ENCODE results near the gene SPATA12.

The SPATA12 gene

DNA sequence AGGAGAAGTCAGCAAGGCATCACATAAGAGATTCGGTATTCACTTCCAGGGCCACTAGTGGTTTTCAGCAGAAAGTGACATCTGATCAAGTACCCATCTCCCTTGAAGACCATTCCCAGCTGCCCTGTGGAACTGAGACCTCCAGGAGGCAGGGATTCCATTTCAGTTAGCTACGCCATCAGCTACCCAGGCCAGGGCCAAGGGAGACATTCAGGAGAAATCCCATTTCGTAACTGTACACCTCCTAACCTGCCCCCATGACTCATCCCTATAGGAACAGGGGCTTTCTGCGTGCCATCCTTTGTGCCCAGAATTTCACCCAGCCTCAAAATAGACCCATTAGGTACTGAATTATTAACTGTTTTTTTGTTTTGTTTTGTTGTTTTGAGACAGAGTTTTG, 24.7 kb downstream of the SPATA12 start:
- DNase-seq = no peak

DNA sequence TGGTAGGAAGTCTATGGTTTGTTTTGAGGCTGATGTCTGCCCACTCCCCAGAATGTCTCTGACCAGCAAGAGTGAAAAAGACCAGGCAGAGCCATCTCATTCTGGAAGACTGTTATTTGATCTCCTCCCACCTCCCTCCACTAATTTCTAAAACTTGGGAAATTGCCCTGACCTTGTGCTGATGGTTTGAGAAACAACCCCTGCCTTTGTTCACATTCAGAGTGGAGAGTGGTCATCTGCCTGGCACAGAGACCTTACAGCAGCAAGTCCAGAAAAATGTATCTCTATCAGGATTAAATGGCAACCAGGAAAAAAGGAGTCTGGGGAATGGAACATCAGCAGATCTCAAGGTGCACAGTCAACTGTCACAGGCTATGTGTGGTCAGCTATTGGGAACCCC, 25.7 kb downstream of the SPATA12 start:
- no peak for DNase-seq

DNA sequence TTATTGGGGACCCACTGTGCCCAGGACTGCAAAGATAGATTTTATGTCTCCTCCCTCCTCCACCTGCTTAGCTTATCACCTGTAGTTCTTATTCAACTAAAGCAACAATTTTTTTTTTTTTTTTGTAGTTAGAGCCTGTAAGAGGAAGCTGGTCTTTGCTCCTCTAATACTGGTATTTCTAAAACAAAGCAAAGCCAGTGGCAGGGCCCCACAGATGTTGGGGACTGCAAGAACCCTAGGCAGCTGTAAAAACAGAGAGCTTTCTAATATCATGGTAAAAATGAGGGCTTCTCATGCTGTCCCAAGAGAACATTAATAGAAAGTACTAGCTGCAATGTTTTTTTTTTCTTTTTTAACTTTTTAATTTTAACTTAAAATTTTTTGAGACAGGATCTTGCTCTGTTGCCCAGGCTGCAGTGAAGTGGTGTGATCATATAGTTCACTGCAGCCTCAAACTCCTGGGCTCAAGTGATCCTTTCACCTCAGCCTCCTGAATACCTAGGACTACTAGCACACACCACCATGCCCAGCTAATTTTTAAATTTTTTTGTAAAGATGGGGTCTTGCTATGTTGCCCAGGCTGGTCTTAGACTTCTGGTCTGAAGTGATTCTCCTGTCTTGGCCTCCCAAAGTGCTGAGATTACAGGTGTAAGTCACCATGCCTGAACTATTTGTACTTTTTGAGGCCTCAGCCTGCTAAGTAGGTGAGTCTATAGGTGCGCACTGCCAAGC, 27.1 kb downstream of the SPATA12 start:
- DNase-seq = no peak

DNA sequence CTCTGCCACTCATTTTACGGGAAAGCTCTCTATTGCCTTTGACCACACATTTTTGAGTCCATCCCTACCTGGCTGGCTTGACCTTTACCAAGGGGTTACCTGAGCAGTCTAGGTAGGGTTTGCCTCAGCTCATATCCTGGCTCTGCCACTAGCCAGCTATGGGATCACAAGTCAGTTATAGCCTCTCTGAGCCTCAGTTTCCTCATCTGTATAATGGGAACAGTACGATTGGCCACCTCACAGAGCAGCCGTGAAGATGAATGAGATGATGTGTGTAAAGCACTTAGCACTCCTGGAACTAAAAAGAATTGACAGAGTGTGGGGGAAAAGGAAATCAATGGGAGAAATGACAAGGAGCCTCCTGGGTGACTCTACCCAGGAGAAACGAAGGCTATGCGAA, 28.0 kb downstream of the SPATA12 start:
- no peak for DNase-seq

DNA sequence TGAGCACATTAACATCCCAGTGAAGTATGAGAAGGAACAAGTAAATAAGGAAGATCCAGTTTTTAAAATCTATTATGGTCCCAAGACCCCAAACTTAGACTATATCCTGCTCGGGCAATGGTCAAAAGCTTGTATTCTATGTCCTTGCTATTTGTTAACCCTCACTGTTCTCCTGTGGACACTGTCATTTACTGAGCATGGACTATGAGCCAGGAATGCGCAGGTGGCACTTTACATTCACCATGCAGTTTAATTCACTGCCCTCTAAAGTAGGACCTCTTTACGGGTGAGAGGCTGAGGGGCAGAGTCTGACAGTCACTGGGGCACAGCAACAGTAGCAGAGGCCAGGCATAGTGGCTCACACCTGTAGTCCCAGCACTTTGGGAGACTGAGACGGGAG, 28.6 kb downstream of the SPATA12 start:
- DNase-seq = no peak

DNA sequence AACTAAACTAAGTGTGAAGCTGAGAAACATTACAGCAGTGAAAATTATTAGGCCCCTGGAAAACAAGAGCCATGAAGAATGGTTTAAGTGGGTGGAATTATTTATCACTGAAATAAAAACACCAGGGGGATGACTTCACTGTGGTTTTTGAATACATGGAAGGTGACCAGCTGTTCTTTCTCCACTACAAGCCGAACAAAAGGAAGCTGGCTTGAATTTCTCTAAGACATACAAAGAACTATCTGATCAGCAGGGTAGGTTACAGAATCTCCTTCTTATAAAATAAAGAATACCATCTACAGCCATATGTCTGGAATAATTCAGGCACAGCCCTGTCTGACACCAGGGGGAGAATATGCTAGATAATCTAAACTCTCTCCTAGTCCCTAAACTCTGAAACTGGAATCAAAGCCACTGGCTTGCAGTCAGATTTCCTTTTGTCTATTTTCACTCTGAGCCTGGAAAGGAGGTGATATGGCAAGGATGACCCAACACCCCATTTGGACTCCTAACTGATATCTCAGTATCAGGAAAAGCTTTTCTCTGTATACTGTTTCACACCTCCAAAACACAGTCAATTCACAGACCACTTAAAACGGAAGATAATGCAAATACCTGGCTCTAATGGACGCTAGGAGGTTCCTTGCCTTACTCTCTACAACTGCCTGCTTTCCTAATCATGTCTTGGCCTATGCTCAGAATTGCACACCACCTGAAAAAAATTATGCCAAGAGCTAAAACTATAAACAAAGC, 31.2 kb downstream of the SPATA12 start:
- DNase-seq = no peak

DNA sequence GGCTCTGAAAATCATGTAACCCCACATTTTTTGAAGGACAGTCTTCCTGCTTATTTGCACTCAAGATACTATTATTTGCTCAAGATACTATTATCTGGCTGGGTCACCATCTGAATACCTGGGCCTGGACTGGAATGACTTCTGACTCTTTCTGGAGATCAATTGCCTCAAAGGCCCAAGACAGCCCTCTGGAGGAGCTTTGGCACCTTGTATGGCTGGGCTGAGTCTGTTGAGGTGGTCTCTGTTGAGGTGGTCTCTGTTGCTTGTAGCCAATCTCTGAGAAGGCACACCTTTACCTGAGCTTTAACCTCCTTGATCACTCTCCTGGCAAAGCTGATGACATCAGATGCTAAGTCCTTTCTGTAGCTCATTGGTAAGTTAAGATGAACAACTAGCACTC, 33.0 kb downstream of the SPATA12 start:
- no peak for DNase-seq

DNA sequence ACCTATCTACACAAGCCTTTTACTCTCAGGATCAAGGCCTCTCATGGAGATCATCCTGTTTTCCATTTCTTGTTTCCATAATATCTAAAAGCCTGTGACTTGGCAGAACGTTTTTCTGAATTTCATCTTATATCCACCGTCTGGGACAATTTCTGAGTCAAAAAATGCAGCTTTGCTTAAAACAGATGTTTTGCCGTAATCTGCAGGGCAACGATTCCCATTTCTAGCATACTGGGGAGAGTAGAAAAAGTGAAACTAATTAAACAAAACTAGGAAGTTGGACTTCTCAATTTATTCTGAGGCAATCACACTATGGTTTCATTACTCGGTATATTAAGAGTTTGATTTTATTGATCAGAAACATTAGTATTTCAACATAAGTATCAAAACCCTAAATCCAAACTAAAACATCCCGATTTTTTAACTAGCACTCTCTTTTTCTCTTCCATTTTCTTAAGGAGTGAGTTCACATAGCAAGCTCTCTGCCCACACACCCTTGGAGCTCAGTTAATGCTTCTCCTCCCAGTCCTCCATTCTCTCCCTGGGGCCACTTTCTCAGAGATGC, 33.6 kb downstream of the SPATA12 start:
- no peak for DNase-seq

DNA sequence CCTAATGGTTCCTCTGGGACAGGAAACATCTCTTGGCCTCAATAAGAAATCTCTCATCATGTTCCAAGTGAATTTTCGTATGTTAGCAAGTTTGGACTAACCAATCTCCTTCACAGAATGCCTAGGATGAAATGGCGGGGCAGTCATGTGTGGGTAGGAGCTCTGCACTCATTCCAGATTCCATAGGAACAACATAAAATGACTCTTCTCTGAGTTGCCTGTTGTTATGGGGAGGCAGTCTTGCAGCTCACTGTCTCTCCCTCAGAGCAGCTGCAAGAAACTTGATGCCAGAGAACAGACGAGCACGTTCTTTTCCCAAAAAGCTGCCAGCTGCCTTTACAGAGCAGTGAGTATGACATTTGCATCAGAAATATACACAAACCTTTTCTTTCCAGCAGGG, 34.1 kb downstream of the SPATA12 start:
- DNase-seq = no peak

DNA sequence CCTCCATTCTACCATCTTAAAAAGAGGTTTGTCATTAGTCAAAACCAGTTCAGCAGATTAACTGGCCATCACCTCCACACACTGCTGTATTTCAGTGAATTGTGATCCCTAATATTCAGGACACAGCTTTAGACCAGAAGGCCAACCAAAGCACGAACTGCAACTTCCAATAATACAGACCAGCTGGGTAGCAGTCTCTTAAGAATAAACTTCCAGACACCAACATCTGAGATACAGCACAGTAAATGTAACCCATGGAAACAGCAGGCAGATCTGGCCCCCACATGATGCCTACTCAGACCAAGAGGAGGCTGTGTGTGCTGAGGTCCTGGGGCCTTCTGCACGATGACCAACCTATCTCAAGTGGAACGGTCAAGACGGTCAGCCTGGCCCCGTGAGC, 34.9 kb downstream of the SPATA12 start:
- no peak for DNase-seq

DNA sequence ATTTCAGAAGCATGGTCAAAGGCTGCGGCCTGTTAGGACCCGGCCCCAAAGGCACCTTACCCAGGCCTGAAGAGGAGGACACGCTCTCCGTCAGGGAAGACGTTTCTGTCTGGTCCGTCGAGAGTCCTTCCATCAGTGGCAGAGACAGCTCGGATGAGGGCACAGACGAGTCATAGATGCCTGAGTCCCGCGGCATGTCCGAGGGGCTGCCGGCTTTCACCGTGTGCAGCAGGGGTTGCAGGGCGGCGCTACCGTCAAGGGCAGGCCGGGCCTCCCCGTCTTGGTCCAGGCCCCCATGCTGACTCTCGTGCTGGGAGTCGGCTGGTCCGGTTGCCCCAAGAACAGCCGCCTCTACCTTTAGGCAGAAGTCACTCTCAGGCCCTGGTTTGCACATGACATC, 37.1 kb downstream of the SPATA12 start:
- no peak for DNase-seq

DNA sequence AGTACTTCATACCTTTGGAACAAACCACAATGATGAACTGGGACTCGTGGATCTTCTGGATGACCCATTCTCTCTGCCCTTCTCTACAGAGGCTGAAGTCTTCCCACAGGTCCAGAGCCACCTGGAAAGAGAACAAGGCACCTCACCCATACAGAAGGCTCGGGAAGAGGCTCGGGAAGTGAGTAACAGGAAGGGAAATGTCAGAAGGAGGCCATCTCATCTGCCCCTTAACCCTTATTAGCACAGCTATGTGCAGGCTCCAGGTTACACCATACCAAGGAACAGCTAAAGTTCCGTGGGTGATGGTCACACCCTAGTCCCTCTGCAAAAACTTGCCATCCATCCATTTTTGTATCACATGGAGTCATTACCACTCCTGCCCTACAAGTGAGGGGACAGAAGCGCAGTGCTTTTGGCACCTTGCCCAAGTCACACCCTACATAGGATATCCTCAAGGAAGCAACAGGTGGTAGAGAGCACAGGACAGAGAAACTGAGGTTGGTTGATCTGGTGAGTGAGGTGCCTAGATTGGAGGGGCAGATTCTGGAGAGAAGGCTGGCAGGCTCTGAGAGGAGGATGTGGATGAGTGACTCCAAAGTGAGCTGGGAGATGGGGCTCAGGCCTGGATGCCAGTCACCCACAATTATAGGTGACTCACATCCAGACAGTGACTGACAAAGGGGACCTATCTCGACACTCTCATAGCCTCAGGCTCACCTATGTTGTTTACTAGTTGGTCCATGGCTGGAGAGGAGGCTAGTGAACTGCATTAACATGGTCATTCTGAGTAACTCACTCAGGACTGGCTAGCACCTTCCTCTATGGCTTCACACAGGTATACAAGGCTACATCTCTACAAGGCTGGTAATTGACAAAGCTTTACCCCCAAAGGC, 38.2 kb downstream of the SPATA12 start:
- DNase-seq = no peak

DNA sequence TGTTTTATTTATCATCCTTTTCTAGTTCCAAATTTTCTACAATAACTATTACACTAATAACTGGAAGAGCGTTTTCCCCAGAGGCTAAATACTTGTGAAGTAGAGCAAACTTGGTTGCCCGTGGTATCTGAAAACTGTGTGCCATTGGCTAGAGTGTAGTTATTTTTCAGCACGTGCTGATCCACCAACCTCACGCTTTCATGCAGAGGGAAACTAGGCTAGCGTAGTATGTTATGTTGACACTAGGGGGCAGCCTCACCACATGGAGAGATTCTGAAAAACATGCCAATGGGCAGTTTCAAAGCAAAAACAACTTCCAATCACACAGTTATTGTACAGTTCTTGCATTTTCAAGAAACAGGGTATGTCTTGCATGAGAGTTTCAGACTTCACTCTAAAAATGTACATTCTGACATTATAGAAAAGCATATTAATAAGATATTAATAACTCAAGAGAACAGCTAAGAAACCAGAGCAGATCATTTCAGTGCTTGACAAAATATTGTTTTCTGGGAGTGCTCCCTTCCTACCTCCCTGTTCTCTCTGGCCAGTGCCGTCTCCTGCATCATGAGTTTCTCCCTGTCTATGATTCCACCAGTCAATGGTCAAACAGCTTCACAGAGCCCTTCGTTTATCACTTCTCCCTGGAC, 39.7 kb downstream of the SPATA12 start:
- DNase-seq = peak; percentile 29

DNA sequence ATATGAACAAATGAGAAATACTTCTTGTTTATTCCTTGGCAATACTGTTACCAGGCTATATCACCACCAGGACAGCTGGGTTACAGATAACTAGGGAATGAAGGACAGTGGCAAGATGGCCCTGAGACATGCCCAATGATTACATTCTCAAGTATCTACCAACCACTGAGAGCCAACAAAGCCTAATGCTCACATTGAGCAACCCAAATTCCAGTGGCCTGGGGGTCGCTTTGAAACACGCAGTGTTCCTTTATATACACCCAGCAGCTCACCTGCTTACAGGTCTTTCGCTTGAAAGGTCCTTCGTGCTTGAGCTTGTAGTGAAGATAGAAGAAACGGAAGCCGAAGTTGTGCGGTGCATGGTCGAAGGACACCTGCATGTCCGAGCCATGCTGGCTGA, 45.1 kb downstream of the SPATA12 start:
- no peak for DNase-seq

DNA sequence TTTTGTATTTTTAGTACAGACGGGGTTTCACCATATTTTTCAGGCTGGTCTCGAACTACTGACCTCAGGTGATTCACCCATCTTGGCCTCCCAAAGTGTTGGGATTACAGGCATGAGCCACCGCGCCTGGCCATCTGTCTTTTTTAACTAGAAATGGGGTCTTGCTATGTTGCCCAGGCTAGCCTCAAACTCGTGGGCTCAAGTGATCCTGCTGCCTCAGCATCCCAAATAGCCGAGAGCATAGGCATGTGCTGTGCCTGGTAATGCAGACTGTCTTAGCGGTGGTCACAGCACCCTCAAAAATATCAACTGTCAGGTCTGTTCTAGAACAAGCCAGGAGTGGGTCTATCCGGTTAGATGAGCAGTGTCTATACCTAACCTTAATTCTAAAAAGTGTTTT, 48.2 kb downstream of the SPATA12 start:
- DNase-seq = no peak

DNA sequence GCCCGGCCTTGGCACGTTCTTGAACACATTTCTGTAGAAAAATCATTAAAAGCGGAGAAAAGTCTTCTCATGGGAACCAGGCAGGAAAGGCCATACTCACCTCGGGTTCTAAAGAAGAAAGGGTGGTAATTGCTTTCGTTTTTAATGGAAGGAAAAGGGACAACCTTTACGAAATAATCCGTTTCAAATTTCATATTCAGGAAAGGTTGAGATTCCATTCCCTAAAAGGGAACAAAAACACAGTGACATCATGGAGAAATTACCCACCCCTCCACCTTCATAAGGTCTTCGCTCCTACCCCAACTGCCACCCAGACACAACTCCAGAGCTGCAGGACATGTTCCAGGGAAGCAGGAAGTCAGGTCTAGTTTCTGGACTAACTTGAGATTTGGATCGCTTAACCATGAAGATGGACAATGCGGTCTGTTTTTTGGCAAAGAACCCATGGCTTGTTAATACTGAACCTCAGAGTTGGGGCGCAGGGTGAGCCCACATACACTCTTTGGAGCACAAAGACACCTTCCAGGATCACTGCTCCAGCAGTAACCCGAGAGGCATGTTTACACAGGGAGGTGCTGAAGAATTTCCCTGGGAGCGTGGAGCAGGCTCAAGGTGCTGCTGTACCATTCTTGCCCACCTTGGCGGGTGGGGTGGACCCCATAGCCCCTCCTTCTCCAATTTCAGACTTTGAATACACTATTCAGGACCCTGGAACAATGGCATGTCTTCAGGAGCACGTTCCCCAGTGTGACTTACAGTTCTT, 49.2 kb downstream of the SPATA12 start:
- no peak for DNase-seq

DNA sequence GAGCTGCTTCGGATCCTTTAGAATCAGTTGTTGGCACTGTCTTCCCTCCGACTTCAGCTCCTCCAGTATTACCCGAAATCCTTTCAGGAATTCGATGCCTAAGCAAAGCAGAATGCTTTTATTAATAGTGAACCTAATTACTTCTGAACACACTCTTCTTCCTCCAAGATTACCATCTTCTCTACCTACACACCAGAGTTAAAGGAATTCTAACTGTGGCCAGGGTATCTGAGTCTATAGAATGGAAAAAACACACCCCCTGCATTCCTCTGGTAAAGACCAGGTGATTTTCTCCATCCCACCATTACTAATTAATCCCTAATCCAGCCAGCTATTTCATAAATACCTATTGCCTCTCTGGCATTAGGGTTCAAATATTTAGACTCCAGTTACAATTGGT, 49.8 kb downstream of the SPATA12 start:
- DNase-seq = no peak

DNA sequence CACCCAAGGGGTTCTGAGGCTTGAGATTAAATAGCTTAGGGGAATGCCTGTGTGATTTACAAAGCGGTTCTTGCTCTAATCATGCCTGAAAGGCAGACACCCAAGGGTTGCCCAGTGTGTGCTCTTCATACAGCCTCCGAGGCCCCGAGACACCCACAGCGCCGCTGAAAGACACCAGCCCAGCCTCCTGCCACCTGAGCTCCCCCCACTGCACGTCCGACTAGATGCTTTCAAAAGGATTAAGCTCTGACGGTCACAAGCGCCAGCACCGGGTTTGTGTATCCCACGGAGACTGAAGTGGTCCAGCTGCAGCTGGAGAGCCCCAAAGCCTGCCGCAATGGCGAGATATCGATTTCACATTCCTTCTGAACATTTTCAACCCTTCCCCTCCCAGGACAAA, 50.3 kb downstream of the SPATA12 start:
- DNase-seq = peak; percentile 71

DNA sequence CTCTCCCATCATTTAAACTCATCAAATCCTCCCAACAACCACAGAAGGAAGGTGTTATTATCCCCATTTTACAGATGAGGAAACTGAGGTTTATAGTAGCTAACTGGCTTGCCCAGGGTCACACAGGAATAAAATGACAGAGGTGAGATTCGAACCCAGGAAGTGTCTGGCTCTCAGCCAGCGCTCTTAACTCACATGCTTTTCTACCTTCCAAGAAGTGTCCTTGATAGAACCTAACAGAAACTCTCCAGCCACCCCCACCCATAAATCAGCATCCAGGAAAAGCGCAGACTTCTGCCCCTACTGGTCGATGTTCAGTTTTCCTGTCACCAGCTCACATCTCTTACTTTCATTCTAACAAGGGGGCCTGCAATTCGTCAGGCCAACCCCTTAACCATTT, 51.7 kb downstream of the SPATA12 start:
- DNase-seq = no peak

DNA sequence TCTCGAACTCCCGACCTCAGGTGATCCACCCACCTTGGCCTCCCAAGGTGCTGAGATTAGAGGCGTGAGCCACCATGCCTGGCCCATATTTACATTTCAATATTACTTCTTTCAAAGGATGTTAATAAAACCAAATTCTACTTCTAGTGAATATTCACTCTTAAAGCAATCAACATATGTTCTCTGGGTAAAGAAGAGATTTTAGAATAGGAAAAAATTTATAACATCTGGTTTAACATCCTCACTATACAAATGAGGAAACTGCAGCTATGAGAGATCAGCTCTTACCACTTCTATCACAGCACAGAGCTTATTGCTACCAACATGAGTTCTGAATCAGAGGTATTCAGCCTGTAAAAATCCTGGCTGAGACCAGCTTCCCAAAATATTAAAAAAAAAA, 56.0 kb downstream of the SPATA12 start:
- DNase-seq = no peak

DNA sequence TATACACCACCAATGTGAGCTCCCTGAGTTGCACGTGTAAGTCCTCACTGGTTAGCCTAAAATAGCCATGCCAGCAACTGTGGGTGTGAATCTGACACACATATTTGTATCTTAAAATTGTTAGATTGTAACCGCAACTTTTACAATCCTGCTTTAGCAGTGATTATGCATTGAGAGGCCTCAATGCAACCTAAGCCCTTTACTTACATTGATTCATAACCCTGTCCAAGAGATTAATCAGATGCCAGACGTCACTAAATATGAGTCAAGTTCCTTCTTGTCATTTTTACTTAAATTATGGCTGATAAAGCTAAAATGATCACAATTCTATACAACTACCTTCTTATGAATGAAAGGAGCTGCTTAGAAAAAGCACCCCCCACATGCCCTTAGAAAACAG, 57.8 kb downstream of the SPATA12 start:
- DNase-seq = no peak

DNA sequence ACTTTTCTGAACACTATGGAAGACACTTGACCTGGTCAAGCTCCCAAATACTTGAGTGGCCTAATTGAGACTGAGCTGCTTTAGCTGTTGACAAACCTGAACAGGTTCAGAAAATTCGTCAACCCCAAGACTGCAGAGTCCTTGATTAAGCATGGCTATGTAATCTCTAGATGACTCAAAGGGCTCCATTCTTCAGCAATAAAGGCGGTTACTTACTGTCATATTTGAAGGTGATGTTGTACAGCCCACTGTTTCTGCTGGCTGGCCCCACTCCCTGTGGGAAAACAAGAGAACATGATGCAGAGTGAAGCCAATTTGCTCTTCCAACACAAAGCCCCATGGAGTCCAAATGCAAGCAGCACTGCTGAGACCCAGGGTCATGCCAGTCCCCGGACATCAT, 59.6 kb downstream of the SPATA12 start:
- no peak for DNase-seq

Data from NCI-H1105 treated with DMSO at 0.1 percent for 48 hours (cell line).